ENCODE results near the gene LHX1. TPM values are rescaled to one million over a fixed set of nuclear protein-coding genes. Genes with fewer than 3 reads are reported as not detected.

The LHX1 gene
- polyA plus RNA-seq, 1 of the 3 experiments (the other 2 are of a cell fraction), result not detected

DNA sequence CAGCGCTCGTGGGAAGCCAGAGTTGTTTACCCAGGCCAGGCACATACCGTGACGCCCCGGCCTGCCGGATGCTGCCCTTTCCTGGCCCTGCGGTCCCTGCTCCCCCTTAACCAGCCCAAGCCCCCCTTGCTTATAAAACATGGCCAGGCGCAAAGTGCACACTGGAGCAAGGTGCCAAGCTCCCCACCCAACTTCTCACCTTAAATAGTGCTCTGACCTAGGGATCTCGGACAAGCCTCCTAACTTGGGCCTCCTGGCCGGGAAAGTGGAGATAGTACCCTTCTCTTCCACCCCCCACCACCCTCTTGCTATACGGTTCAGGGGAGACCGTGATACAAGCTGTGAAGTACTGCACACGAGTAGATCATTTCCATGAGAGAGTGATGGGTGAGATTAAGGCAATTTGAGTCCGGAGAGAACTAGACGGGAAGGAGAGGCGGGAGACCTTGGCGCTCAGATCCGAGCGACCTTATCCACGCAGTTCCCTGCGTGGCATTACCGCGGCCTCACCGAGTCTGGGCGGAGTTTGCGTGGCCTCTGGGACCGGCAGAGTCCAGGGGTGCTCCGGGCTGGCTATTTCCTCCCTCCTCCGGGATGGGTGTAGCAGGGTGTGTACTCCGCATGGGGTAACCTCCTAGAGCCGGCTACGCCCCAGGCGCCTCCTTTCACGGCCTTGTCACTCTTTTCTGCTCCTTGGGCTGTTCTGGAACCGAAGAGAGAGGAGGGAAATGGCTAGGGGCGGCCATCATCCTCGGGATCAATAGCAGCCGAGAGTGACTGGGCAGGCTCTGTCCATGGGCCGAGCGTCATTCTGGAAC is 4.4 kb upstream of the LHX1 start:
- peaks cover 18% of the 10 kb centered on the region for H4K20me1 ChIP-seq (ENCODE audit: insufficient read depth)
- H3K4me1 ChIP-seq (ENCODE audit: control insufficient read depth in 1 of 2, insufficient read depth in 2 of 2, low read depth in 1 of 2, low read length in 1 of 2), result peaks cover 0 to 24% of the 10 kb centered on the region in 2 experiments; a peak in 1 of 4 replicates
- CTCF ChIA-PET, result interaction anchor here (0.6 to 3.7 kb wide), 10 partner anchors 14 to 307 kb away, joined by 3 to 14 read pairs (median 3); no protein-coding TSS in a partner anchor
- no peak overlapping the region for H3K4me3 ChIP-seq (ENCODE audit: low read depth in 2 of 2, low read length in 1 of 2)
- TF ChIP-seq MEF2A (IDR thresholded peaks at IDR 0.05; ENCODE audit: borderline replicate concordance, low read depth) (no peak), CHD2 (IDR thresholded peaks at IDR 0.05; ENCODE audit: low read length, partially characterized antibody) (no peak), MXI1 (IDR thresholded peaks at IDR 0.05; ENCODE audit: low read depth, low read length) (no peak), NFIC (IDR thresholded peaks at IDR 0.05; ENCODE audit: borderline replicate concordance) (no peak), GATA2 (CRISPR knock-in tag; IDR thresholded peaks at IDR 0.05) (no peak), TCF12 (IDR thresholded peaks at IDR 0.05) (no peak), YY1 (IDR thresholded peaks at IDR 0.05; ENCODE audit: low read depth) (no peak), EZH2phosphoT487 (IDR thresholded peaks at IDR 0.05; ENCODE audit: borderline replicate concordance, low read depth) (no peak; the same call in 1 of the 2 replicates)
- H3K79me2 ChIP-seq (ENCODE audit: insufficient read depth), result no peaks in the 10 kb centered on the region
- no peak overlapping the region for H3K9ac ChIP-seq
- H3K9me2 ChIP-seq, result no peaks in the 10 kb centered on the region
- H3K4me2 ChIP-seq, result no peak overlapping the region
- H3K36me3 ChIP-seq (replicated peaks in 1 of 2; ENCODE audit: control insufficient read depth in 1 of 2, insufficient read depth in 2 of 2, low read length in 1 of 2), result no peaks in the 10 kb centered on the region
- peaks cover 3% of the 10 kb centered on the region for H3F3A ChIP-seq (replicated peaks; ENCODE audit: insufficient read depth)
- POLR2A ChIA-PET, result no interaction called here
- 23% methylated on average over 34 of the region's 40 CpGs for WGBS (ENCODE audit: low lambda C conversion rate)
- no peak overlapping the region for H2AFZ ChIP-seq (ENCODE audit: low read depth)
- DNase-seq, result peak; percentile 64
- H3K9me3 ChIP-seq, result no peaks in the 10 kb centered on the region
- peaks cover 98% of the 10 kb centered on the region for H3K27me3 ChIP-seq (ENCODE audit: insufficient read depth)
- H3K27ac ChIP-seq (ENCODE audit: low read depth in 2 of 2, low read length in 1 of 2), result no peak overlapping the region

DNA sequence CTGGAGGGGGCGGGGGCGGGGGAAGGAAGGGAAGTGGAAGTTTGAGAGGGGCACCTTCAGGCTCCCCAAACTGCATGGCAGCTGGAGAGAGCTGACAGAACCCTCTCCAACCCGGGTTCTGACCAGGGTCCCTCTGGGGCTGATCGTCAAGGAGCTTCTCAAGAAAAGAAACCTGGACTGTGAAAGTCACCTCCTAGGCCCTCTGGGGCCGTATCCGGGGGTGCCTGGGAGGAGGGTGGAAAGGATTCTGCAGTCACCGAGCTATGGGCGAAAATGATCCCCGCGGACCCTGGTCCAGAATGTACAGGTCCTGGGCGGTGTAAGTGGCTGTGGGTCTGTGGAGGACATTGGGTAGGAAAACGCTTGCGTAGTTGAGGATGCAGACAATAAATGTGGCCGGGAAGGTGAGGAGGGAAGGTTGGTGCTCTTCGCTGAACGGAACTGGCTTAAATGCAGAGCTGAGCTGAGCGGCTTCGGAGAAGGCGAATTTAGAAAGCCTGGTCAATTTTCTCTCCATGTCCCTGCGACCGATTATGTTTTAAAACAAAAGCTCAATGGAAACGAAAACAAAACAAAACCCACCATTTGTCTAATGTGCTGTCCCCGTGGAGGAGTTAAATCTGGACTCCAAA is 3.6 kb upstream of the LHX1 start:
- WGBS (ENCODE audit: low lambda C conversion rate), result 38% methylated on average over 21 of the region's 23 CpGs
- DNase-seq, result no peak
- H3K9ac ChIP-seq, result no peak overlapping the region
- peaks cover 99% of the 10 kb centered on the region for H3K27me3 ChIP-seq (ENCODE audit: insufficient read depth)
- H2AFZ ChIP-seq (ENCODE audit: low read depth), result no peak overlapping the region
- POLR2A ChIA-PET, result no interaction called here
- H3K79me2 ChIP-seq (ENCODE audit: insufficient read depth), result no peaks in the 10 kb centered on the region
- H3K4me1 ChIP-seq (ENCODE audit: control insufficient read depth in 1 of 2, insufficient read depth in 2 of 2, low read depth in 1 of 2, low read length in 1 of 2), result peaks cover 0 to 29% of the 10 kb centered on the region in 2 experiments; a peak in 1 of 4 replicates
- TF ChIP-seq, protein P1, sequence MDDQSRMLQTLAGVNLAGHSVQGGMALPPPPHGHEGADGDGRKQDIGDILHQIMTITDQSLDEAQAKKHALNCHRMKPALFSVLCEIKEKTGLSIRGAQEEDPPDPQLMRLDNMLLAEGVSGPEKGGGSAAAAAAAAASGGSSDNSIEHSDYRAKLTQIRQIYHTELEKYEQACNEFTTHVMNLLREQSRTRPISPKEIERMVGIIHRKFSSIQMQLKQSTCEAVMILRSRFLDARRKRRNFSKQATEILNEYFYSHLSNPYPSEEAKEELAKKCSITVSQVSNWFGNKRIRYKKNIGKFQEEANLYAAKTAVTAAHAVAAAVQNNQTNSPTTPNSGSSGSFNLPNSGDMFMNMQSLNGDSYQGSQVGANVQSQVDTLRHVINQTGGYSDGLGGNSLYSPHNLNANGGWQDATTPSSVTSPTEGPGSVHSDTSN (IDR thresholded peaks at IDR 0.05), result no peak
- TF ChIP-seq RAD21 (IDR thresholded peaks at IDR 0.05; ENCODE audit: low read length), result no peak
- TF ChIP-seq, protein P2, sequence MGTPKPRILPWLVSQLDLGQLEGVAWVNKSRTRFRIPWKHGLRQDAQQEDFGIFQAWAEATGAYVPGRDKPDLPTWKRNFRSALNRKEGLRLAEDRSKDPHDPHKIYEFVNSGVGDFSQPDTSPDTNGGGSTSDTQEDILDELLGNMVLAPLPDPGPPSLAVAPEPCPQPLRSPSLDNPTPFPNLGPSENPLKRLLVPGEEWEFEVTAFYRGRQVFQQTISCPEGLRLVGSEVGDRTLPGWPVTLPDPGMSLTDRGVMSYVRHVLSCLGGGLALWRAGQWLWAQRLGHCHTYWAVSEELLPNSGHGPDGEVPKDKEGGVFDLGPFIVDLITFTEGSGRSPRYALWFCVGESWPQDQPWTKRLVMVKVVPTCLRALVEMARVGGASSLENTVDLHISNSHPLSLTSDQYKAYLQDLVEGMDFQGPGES (IDR thresholded peaks at IDR 0.05; ENCODE audit: low read depth, low read length), result no peak
- TF ChIP-seq RXRA (IDR thresholded peaks at IDR 0.05; ENCODE audit: borderline replicate concordance, low read depth), result no peak
- TF ChIP-seq FOXJ3 (CRISPR knock-in tag; IDR thresholded peaks at IDR 0.05), result no peak
- TF ChIP-seq GATA2 (CRISPR knock-in tag; IDR thresholded peaks at IDR 0.05), result no peak
- TF ChIP-seq, protein P3, sequence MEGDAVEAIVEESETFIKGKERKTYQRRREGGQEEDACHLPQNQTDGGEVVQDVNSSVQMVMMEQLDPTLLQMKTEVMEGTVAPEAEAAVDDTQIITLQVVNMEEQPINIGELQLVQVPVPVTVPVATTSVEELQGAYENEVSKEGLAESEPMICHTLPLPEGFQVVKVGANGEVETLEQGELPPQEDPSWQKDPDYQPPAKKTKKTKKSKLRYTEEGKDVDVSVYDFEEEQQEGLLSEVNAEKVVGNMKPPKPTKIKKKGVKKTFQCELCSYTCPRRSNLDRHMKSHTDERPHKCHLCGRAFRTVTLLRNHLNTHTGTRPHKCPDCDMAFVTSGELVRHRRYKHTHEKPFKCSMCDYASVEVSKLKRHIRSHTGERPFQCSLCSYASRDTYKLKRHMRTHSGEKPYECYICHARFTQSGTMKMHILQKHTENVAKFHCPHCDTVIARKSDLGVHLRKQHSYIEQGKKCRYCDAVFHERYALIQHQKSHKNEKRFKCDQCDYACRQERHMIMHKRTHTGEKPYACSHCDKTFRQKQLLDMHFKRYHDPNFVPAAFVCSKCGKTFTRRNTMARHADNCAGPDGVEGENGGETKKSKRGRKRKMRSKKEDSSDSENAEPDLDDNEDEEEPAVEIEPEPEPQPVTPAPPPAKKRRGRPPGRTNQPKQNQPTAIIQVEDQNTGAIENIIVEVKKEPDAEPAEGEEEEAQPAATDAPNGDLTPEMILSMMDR (IDR thresholded peaks at IDR 0.05), result no peak
- no peak for TF ChIP-seq NRF1 (IDR thresholded peaks at IDR 0.05; ENCODE audit: low read depth, low read length)
- no peak for TF ChIP-seq EZH2phosphoT487 (IDR thresholded peaks at IDR 0.05; ENCODE audit: borderline replicate concordance, low read depth)
- no peak for TF ChIP-seq SIN3A (IDR thresholded peaks at IDR 0.05; ENCODE audit: borderline replicate concordance, low read depth, low read length)
- no peak for TF ChIP-seq JUND (IDR thresholded peaks at IDR 0.05)
- no peak for TF ChIP-seq NFIC (IDR thresholded peaks at IDR 0.05; ENCODE audit: borderline replicate concordance)
- TF ChIP-seq ELF1 (IDR thresholded peaks at IDR 0.05), result no peak
- no peaks in the 10 kb centered on the region for H3K9me3 ChIP-seq
- peak overlapping the region; percentile 53; the same call in 1 of the 2 replicates for H3K4me2 ChIP-seq
- no peaks in the 10 kb centered on the region for H3K9me2 ChIP-seq
- no peak overlapping the region; a peak in 1 of 4 replicates for H3K4me3 ChIP-seq (ENCODE audit: low read depth in 2 of 2, low read length in 1 of 2)
- CTCF ChIA-PET, result interaction anchor here (0.6 to 3.7 kb wide), 10 partner anchors 14 to 308 kb away, joined by 3 to 14 read pairs (median 3); no protein-coding TSS in a partner anchor
- H3F3A ChIP-seq (replicated peaks; ENCODE audit: insufficient read depth), result peaks cover 7% of the 10 kb centered on the region
- peaks cover 25% of the 10 kb centered on the region for H4K20me1 ChIP-seq (ENCODE audit: insufficient read depth)
- H3K27ac ChIP-seq (ENCODE audit: low read depth in 2 of 2, low read length in 1 of 2), result no peak overlapping the region
- H3K36me3 ChIP-seq (replicated peaks in 1 of 2; ENCODE audit: control insufficient read depth in 1 of 2, insufficient read depth in 2 of 2, low read length in 1 of 2), result no peaks in the 10 kb centered on the region
